H1 (cell line): ENCODE measurements around the gene FOXL3. TPM values are rescaled to one million over a fixed set of nuclear protein-coding genes. Genes with fewer than 3 reads are reported as not detected.
"Not testable (repeated sequence)": the region's sequence is repeated elsewhere in the genome, so short reads cannot be mapped to it uniquely, and the experiment has no call there.

ENCODE experiments used
- CTCF ChIA-PET: fragments of 300-600 bp; sonication (Branson Sonifier 250); formaldehyde crosslinking; loops from one replicate; lab custom pipeline; 2021; ENCODE audit not compliant: partially characterized antibody; lab: Charles Lee
- POLR2A ChIA-PET: fragments of 300-600 bp; sonication (Branson Sonifier 250); formaldehyde crosslinking; loops from one replicate; lab custom pipeline; 2021; ENCODE audit warnings: inconsistent platforms; ENCODE audit not compliant: partially characterized antibody; lab: Charles Lee
- DNase-seq, 2 experiments: peaks; one replicate each; pipeline versions ENCODE4 v3.0.0 to v3.0.0-alpha.2; 2010 to 2022; ENCODE audit warnings: low spot score in 2 of 2, low read depth in 1 of 2, mixed read lengths in 1 of 2
- FAIRE-seq: peaks from 2 replicates; lab custom pipeline; 2011; peaks lifted over from hg19 to GRCh38; lab: Jason Lieb, UNC
- H2AFZ ChIP-seq: 2 replicates; pipeline ENCODE4 v1.8.1; 2012; ENCODE audit warnings: low read length, inconsistent platforms
- H2AK5ac ChIP-seq: 2 replicates; pipeline ENCODE4 v1.6.1; 2013; ENCODE audit warnings: low read depth, low read length
- H2BK120ac ChIP-seq: replicated peaks from 2 replicates; pipeline ENCODE3; 2013; ENCODE audit warnings: low read depth, low read length, inconsistent platforms
- H2BK12ac ChIP-seq: 2 replicates; pipeline ENCODE4 v1.6.1; 2013; ENCODE audit warnings: low read depth, low read length
- H2BK15ac ChIP-seq: 2 replicates; pipeline ENCODE4 v1.6.1; 2013; ENCODE audit warnings: low read length
- H2BK20ac ChIP-seq: 2 replicates; pipeline ENCODE4 v1.6.1; 2013; ENCODE audit warnings: low read length
- H2BK5ac ChIP-seq: 2 replicates; pipeline ENCODE4 v1.6.1; 2013; ENCODE audit warnings: low read depth, low read length
- H3K14ac ChIP-seq: 2 replicates; pipeline ENCODE4 v1.6.1; 2013; ENCODE audit warnings: inconsistent platforms; ENCODE audit not compliant: insufficient read length
- H3K18ac ChIP-seq: 2 replicates; pipeline ENCODE4 v1.6.1; 2013; ENCODE audit warnings: low read length; ENCODE audit errors: extremely low read depth
- H3K23ac ChIP-seq: 2 replicates; pipeline ENCODE4 v1.6.1; 2013; ENCODE audit warnings: inconsistent platforms; ENCODE audit not compliant: insufficient read length
- H3K23me2 ChIP-seq: 2 replicates; pipeline ENCODE4 v1.6.1; 2013; ENCODE audit warnings: low read depth, low read length
- H3K27ac ChIP-seq: 2 replicates; pipeline ENCODE4 v1.6.1; 2011; ENCODE audit warnings: low read depth, low read length, inconsistent platforms
- H3K27me3 ChIP-seq, 4 experiments: replicated peaks in 1 of 4; 1 replicate in 1 of 4; 2 replicates in 3 of 4; pipeline versions ENCODE4 v1.6.1 to v1.8.1; 2011 to 2013; ENCODE audit warnings: low read length in 3 of 4, mild to moderate bottlenecking in 3 of 4, inconsistent platforms in 2 of 4, mixed read lengths in 2 of 4, moderate library complexity in 1 of 4; ENCODE audit not compliant: control insufficient read depth in 3 of 4, insufficient read depth in 3 of 4; ENCODE audit errors: extremely low read depth in 1 of 4
- H3K36me3 ChIP-seq, 4 experiments: 2 replicates each; pipeline versions ENCODE4 v1.6.1 to v1.8.1; 2011 to 2013; ENCODE audit warnings: mild to moderate bottlenecking in 4 of 4, low read length in 3 of 4, moderate library complexity in 2 of 4, control low read depth in 1 of 4, inconsistent platforms in 1 of 4; ENCODE audit not compliant: insufficient read depth in 4 of 4, control insufficient read depth in 2 of 4
- H3K4ac ChIP-seq: replicated peaks from 2 replicates; pipeline ENCODE3; 2013; ENCODE audit warnings: low read length, low read depth, mixed read lengths, inconsistent platforms; ENCODE audit not compliant: insufficient read length
- H3K4me1 ChIP-seq, 4 experiments: replicated peaks in 1 of 4; 1 replicate in 1 of 4; 2 replicates in 3 of 4; pipeline versions ENCODE4 v1.6.1 to v1.8.1; 2011 to 2013; ENCODE audit warnings: low read length in 3 of 4, inconsistent platforms in 2 of 4, mixed read lengths in 1 of 4; ENCODE audit not compliant: insufficient read depth in 4 of 4, control insufficient read depth in 3 of 4
- H3K4me2 ChIP-seq, 2 experiments: 2 replicates each; pipeline versions ENCODE4 v1.6.1 to v1.8.1; 2011 to 2013; ENCODE audit warnings: low read depth in 2 of 2, low read length in 2 of 2, control low read depth in 1 of 2, inconsistent platforms in 1 of 2, mild to moderate bottlenecking in 1 of 2; ENCODE audit not compliant: insufficient read depth in 1 of 2
- H3K4me3 ChIP-seq, 4 experiments: fragments of 200-600, 300-600 bp in 1 of 4; sonication (generic), shearing (Covaris generic), sonication (Bioruptor Twin) in 1 of 4; 2 replicates each; pipeline versions ENCODE4 v1.5.1 to v1.8.1; 2011 to 2016; ENCODE audit warnings: low read length in 4 of 4, low read depth in 3 of 4, control low read depth in 2 of 4, inconsistent platforms in 2 of 4, mild to moderate bottlenecking in 2 of 4, mixed read lengths in 1 of 4, moderate library complexity in 1 of 4; ENCODE audit not compliant: insufficient read depth in 2 of 4; ENCODE audit errors: extremely low read depth in 1 of 4
- H3K56ac ChIP-seq: replicated peaks from 2 replicates; pipeline ENCODE3; 2013; ENCODE audit warnings: low read depth, mild to moderate bottlenecking, mixed read lengths, low read length, inconsistent platforms; ENCODE audit not compliant: insufficient read length
- H3K79me1 ChIP-seq: 2 replicates; pipeline ENCODE4 v1.6.1; 2013; ENCODE audit warnings: low read depth, low read length, control low read depth
- H3K79me2 ChIP-seq, 2 experiments: 2 replicates each; pipeline versions ENCODE4 v1.6.1 to v1.8.1; 2012 to 2013; ENCODE audit warnings: low read length in 2 of 2, mild to moderate bottlenecking in 2 of 2, inconsistent platforms in 1 of 2; ENCODE audit not compliant: insufficient read depth in 2 of 2, control insufficient read depth in 1 of 2
- H3K9ac ChIP-seq, 4 experiments: replicated peaks in 1 of 4; 1 replicate in 1 of 4; 2 replicates in 3 of 4; pipeline versions ENCODE4 v1.6.1 to v1.8.1; 2011 to 2013; ENCODE audit warnings: low read depth in 3 of 4, low read length in 3 of 4, control low read depth in 2 of 4, mild to moderate bottlenecking in 2 of 4, moderate library complexity in 2 of 4, inconsistent platforms in 1 of 4; ENCODE audit errors: extremely low read depth in 1 of 4
- H3K9me3 ChIP-seq, 2 experiments: 2 replicates each; pipeline versions ENCODE4 v1.6.1 to v1.8.1; 2012 to 2013; ENCODE audit warnings: mild to moderate bottlenecking in 2 of 2, moderate library complexity in 2 of 2, control low read depth in 1 of 2, inconsistent platforms in 1 of 2, low read depth in 1 of 2, low read length in 1 of 2, mixed read lengths in 1 of 2; ENCODE audit not compliant: insufficient read depth in 2 of 2
- H4K20me1 ChIP-seq, 2 experiments: replicated peaks in 1 of 2; 2 replicates each; pipeline versions ENCODE3 to v1.8.1; 2011 to 2013; ENCODE audit warnings: inconsistent platforms in 2 of 2, low read length in 2 of 2, mild to moderate bottlenecking in 1 of 2; ENCODE audit not compliant: insufficient read depth in 2 of 2, control insufficient read depth in 1 of 2
- H4K5ac ChIP-seq: 2 replicates; pipeline ENCODE4 v1.6.1; 2013; ENCODE audit warnings: low read length, low read depth, mixed read lengths, inconsistent platforms; ENCODE audit not compliant: insufficient read length
- H4K8ac ChIP-seq: 2 replicates; pipeline ENCODE4 v1.8.0; 2013; ENCODE audit warnings: mild to moderate bottlenecking, moderate library complexity, low read length, inconsistent platforms; ENCODE audit not compliant: insufficient read depth; ENCODE audit errors: extremely low read depth
- H4K91ac ChIP-seq: replicated peaks from 2 replicates; pipeline ENCODE3; 2013; ENCODE audit warnings: low read length, mixed read lengths, inconsistent platforms; ENCODE audit not compliant: insufficient read length
- CBX5 ChIP-seq: fragments of 300-800, 300-1000 bp; sonication (generic); IDR thresholded peaks from 2 replicates; pipeline ENCODE4 v1.7.1; 2016; ENCODE audit warnings: antibody characterized with exemption, low read length, low read depth
- CHD2 ChIP-seq: IDR thresholded peaks from 2 replicates; pipeline ENCODE4 v1.6.1; 2012; ENCODE audit warnings: low read length, improper control_type of control experiment
- POLR2AphosphoS5 ChIP-seq: IDR thresholded peaks from 2 replicates; pipeline ENCODE4 v1.6.1; 2011; ENCODE audit warnings: low read depth, low read length
- RFX5 ChIP-seq: IDR thresholded peaks from 2 replicates; pipeline ENCODE4 v1.6.1; 2011; ENCODE audit warnings: low read depth, low read length, improper control_type of control experiment, borderline replicate concordance
- SIN3A ChIP-seq, 2 experiments: IDR thresholded peaks in 1 of 2; conservative IDR thresholded peaks in 1 of 2; 2 replicates each; pipeline ENCODE4 v1.6.1; 2011 to 2012; ENCODE audit warnings: low read length in 2 of 2, improper control_type of control experiment in 1 of 2, low read depth in 1 of 2, mild to moderate bottlenecking in 1 of 2
- SIX5 ChIP-seq: IDR thresholded peaks from 2 replicates; pipeline ENCODE4 v1.6.1; 2011; ENCODE audit warnings: mild to moderate bottlenecking, low read depth, low read length
- ZNF274 ChIP-seq: IDR thresholded peaks from 2 replicates; pipeline ENCODE4 v1.7.0; 2012; ENCODE audit warnings: low read length, borderline replicate concordance; ENCODE audit errors: extremely low read depth
- WGBS, 2 experiments: shearing (Covaris generic) in 1 of 2; methylation state at CpG; one replicate each; pipeline versions ENCODE4 v1.1.6 to v1.1.7; 2013 to 2015; ENCODE audit warnings: low lambda C conversion rate in 2 of 2, mixed read lengths in 2 of 2, inconsistent platforms in 1 of 2, low coverage in 1 of 2, missing lambda C conversion rate in 1 of 2; ENCODE audit not compliant: insufficient replicate concordance in 2 of 2, insufficient coverage in 1 of 2, insufficient read length in 1 of 2; ENCODE audit errors: extremely low coverage in 1 of 2, missing lambda C conversion rate in 1 of 2; 5-methylcytosine and 5-hydroxymethylcytosine counted together
- polyA plus RNA-seq, 7 experiments: library from polyadenylated mRNA; depleted of rRNA in 3 of 7; stranded (reverse) in 5 of 7; unstranded in 2 of 7; fragments of >200 nt in 5 of 7; fragments of 200-250 nt in 2 of 7; gene quantifications; 1 replicate in 5 of 7; 2 replicates in 1 of 7; 4 replicates in 1 of 7; pipeline versions ENCODE4 v1.2.1 to v1.2.3, GENCODE V29; 2011 to 2013; ENCODE audit warnings: missing spikeins in 2 of 7, mixed read lengths in 2 of 7
- total RNA-seq: library from RNA; stranded (reverse); fragmentation: NEBNext Ultra II Directional; extraction: Animal tissue kit (Norgen Biotek cat#: 25700); gene quantifications from 2 replicates; pipeline ENCODE4 v1.2.1, GENCODE V29; 2021

The FOXL3 gene
- total and polyA plus RNA-seq, 2 of the 8 experiments (the other 6 are each of a cell fraction or from before 2014, with no cell fraction given) = not detected

- TF ChIP-seq CHD2 = no peak
- no peak for TF ChIP-seq ZNF274
- TF ChIP-seq SIN3A (conservative IDR thresholded peaks at IDR 0.05 in 1 of 2, IDR thresholded peaks at IDR 0.05 in 1 of 2; ENCODE audit: low read depth in 1 of 2, low read length in 2 of 2) = no peak
- no peak for TF ChIP-seq POLR2AphosphoS5
- no peak for TF ChIP-seq CBX5
- TF ChIP-seq RFX5 = no peak
- no peak for TF ChIP-seq SIX5
These were observed 45.6 kb downstream of the FOXL3 start (continued) for GRCh38 chr7:335358-336148.

GRCh38 chr7:336149-336533, 46.2 kb downstream of the FOXL3 start:
- H3K36me3 ChIP-seq, DNase-seq, POLR2A ChIA-PET, H3K4me2 ChIP-seq, H2BK15ac ChIP-seq, H4K8ac ChIP-seq, H4K91ac ChIP-seq, H3K14ac ChIP-seq, H3K23me2 ChIP-seq, H4K20me1 ChIP-seq, CTCF ChIA-PET, H4K5ac ChIP-seq, H2BK20ac ChIP-seq, FAIRE-seq, H3K4me1 ChIP-seq, H2BK12ac ChIP-seq, H3K27ac ChIP-seq, H3K56ac ChIP-seq, H3K9ac ChIP-seq, H2AK5ac ChIP-seq, H3K9me3 ChIP-seq, H3K18ac ChIP-seq, H3K4me3 ChIP-seq, H3K27me3 ChIP-seq, H2BK120ac ChIP-seq, H3K79me2 ChIP-seq, H2BK5ac ChIP-seq, H3K23ac ChIP-seq, H3K79me1 ChIP-seq, H3K4ac ChIP-seq, H2AFZ ChIP-seq: not testable (repeated sequence)
- 100% methylated on average over 1 of the region's 25 CpGs; no CpG with 5 or more reads in 1 of the 2 experiments for WGBS, 2 experiments
